Right cardiac atrium (tissue), 5 donors: ENCODE measurements around the gene ARFGAP3. TPM values are rescaled to one million over a fixed set of nuclear protein-coding genes. Genes with fewer than 3 reads are reported as not detected.
A peak's percentile ranks its signal among the peaks of the same experiment; 100 is the strongest.

ENCODE experiments used
- ATAC-seq, 2 donors: fragments of 200-7000 bp; cut with Tn5 transposase; one replicate each; pipeline versions ENCODE4 v1.8.0 to v1.9.1; 2020; ENCODE audit warnings: moderate library complexity in 2 of 2, mild to moderate bottlenecking in 1 of 2
- DNase-seq, 3 donors: peaks; one replicate each; pipeline ENCODE4 v3.0.0-alpha.2; 2020
- H3K27ac ChIP-seq: one replicate; pipeline ENCODE4 v1.5.1; 2013; ENCODE audit warnings: mild to moderate bottlenecking, low read length, control low read depth, moderate library complexity
- H3K27me3 ChIP-seq: one replicate; pipeline ENCODE4 v1.6.1; 2013; ENCODE audit not compliant: control insufficient read depth, insufficient read depth
- H3K4me1 ChIP-seq: one replicate; pipeline ENCODE4 v1.6.1; 2013; ENCODE audit warnings: low read length; ENCODE audit not compliant: control insufficient read depth, insufficient read depth
- H3K4me3 ChIP-seq: one replicate; pipeline ENCODE4 v1.5.1; 2013; ENCODE audit warnings: low read length, control low read depth
- H3K9me3 ChIP-seq: one replicate; pipeline ENCODE4 v1.6.1; 2013; ENCODE audit warnings: low read length; ENCODE audit not compliant: control insufficient read depth
- WGBS: extraction: QIAGEN DNeasy Blood & Tissue Kit; methylation state at CpG from one replicate; pipeline ENCODE4 v1.1.7; 2013; 5-methylcytosine and 5-hydroxymethylcytosine counted together
- intact Hi-C, 4 donors: fragments of 100-400 bp; cut with DNase I; formaldehyde crosslinking; loops; one replicate each; pipeline versions ENCODE4 v1.11.0 to v1.14.0; 2022 to 2023
- polyA plus RNA-seq: library from polyadenylated mRNA; stranded (reverse); fragments of 200-250 nt; gene quantifications from one replicate; pipeline ENCODE4 v1.2.3, GENCODE V29; 2013
- total RNA-seq, 4 donors: library from RNA; stranded (reverse); fragmentation: NEBNext Ultra II Directional; extraction: Animal tissue kit (Norgen Biotek cat#: 25700); gene quantifications; one replicate each; pipeline ENCODE4 v1.2.1, GENCODE V29; 2021
- donor health status: healthy with polysubstance abuse.
- donor health status: DM: no; HTN: yes; CAD: no.
- donor health status: DM: no; HTN: no; CAD: no.
- donor health status: DM: no; HTN: yes; CAD: no; lungs with severe emphysema.
- donor health status: DM: yes; HTN: yes; CAD: no.

The ARFGAP3 gene
- total and polyA plus RNA-seq, 5 donors, result 17.0 to 37.7 (median 26.3) TPM

- intact Hi-C loops, result no loop called here
- Histone ChIP-seq H3K27ac (peak overlapping the region; percentile 1), H3K27me3 (no peaks in the 10 kb centered on the region), H3K4me1 (peaks cover 14% of the 10 kb centered on the region), H3K9me3 (no peaks in the 10 kb centered on the region), H3K4me3 (no peak overlapping the region)
- no peak for ATAC-seq
- 81% methylated on average over 25 of the region's 25 CpGs for WGBS
- peak in 1 of 3 donors; percentile 49 for DNase-seq
Observed at GRCh38 chr22:42893371-42894150, 36.5 kb upstream of the ARFGAP3 start.

- Histone ChIP-seq H3K27ac (peak overlapping the region; percentile 6), H3K4me1 (peaks cover 14% of the 10 kb centered on the region), H3K9me3 (no peaks in the 10 kb centered on the region), H3K4me3 (no peak overlapping the region), H3K27me3 (no peaks in the 10 kb centered on the region)
- intact Hi-C loops, result no loop called here
- DNase-seq (peak in 2 of 3 donors; percentile 36 to 50), ATAC-seq (peak; percentile 20 to 35)
- 62% methylated on average over 10 of the region's 10 CpGs for WGBS
Observed at GRCh38 chr22:42892571-42893316, 35.7 kb upstream of the ARFGAP3 start.

- Histone ChIP-seq H3K4me3 (no peak overlapping the region), H3K9me3 (no peaks in the 10 kb centered on the region), H3K27me3 (no peaks in the 10 kb centered on the region), H3K27ac (peak overlapping the region; percentile 6), H3K4me1 (peaks cover 14% of the 10 kb centered on the region)
- 66% methylated on average over 9 of the region's 9 CpGs for WGBS
- intact Hi-C loops, result no loop called here
- DNase-seq (peak in 1 of 3 donors; percentile 17), ATAC-seq (peak; percentile 7 to 14)
Observed at GRCh38 chr22:42892156-42892555, 35.1 kb upstream of the ARFGAP3 start.

- Histone ChIP-seq H3K9me3 (no peaks in the 10 kb centered on the region), H3K4me3 (no peak overlapping the region), H3K4me1 (peaks cover 14% of the 10 kb centered on the region), H3K27ac (no peak overlapping the region), H3K27me3 (no peaks in the 10 kb centered on the region)
- intact Hi-C loops, result no loop called here
- 88% methylated on average over 3 of the region's 3 CpGs for WGBS
- DNase-seq (peak in 1 of 3 donors; percentile 35), ATAC-seq (peak in 1 of 2 donors; percentile 3)
Observed at GRCh38 chr22:42891696-42892095, 34.6 kb upstream of the ARFGAP3 start.

GRCh38 chr22:42891008-42891407, 33.9 kb upstream of the ARFGAP3 start:
- ATAC-seq (no peak), DNase-seq (no peak)
- WGBS, result 92% methylated on average over 13 of the region's 13 CpGs
- H3K9me3 ChIP-seq, result no peaks in the 10 kb centered on the region
- no peak overlapping the region for H3K4me3 ChIP-seq
- intact Hi-C loops, result no loop called here
- H3K27ac ChIP-seq, result no peak overlapping the region
- H3K4me1 ChIP-seq, result peaks cover 12% of the 10 kb centered on the region
- no peaks in the 10 kb centered on the region for H3K27me3 ChIP-seq

GRCh38 chr22:42889304-42889703, 32.2 kb upstream of the ARFGAP3 start:
- ATAC-seq, result no peak
- no peaks in the 10 kb centered on the region for H3K27me3 ChIP-seq
- no peak overlapping the region for H3K4me3 ChIP-seq
- 88% methylated on average over 4 of the region's 4 CpGs for WGBS
- intact Hi-C loops, result no loop called here
- no peak overlapping the region for H3K27ac ChIP-seq
- H3K9me3 ChIP-seq, result no peaks in the 10 kb centered on the region
- DNase-seq, result no peak
- H3K4me1 ChIP-seq, result peaks cover 7% of the 10 kb centered on the region

- WGBS, result 74% methylated on average over 14 of the region's 14 CpGs
- no peak overlapping the region for H3K27ac ChIP-seq
- no peaks in the 10 kb centered on the region for H3K9me3 ChIP-seq
- ATAC-seq, result peak in 1 of 2 donors; percentile 20
- H3K4me3 ChIP-seq, result no peak overlapping the region
- DNase-seq, result peak in 1 of 3 donors; percentile 30
- peaks cover 7% of the 10 kb centered on the region for H3K4me1 ChIP-seq
- intact Hi-C loops, result no loop called here
- H3K27me3 ChIP-seq, result no peaks in the 10 kb centered on the region
Observed at GRCh38 chr22:42887523-42888507, 30.7 kb upstream of the ARFGAP3 start.

- intact Hi-C loops, result no loop called here
- Histone ChIP-seq H3K27ac (no peak overlapping the region), H3K9me3 (no peaks in the 10 kb centered on the region), H3K4me3 (no peak overlapping the region), H3K4me1 (peaks cover 1% of the 10 kb centered on the region), H3K27me3 (no peaks in the 10 kb centered on the region)
- DNase-seq (no peak), ATAC-seq (no peak)
- 74% methylated on average over 7 of the region's 7 CpGs for WGBS
Observed at GRCh38 chr22:42887120-42887519, 30.0 kb upstream of the ARFGAP3 start.

GRCh38 chr22:42885446-42885845, 28.4 kb upstream of the ARFGAP3 start:
- no peaks in the 10 kb centered on the region for H3K27me3 ChIP-seq
- H3K9me3 ChIP-seq, result no peaks in the 10 kb centered on the region
- intact Hi-C loops, result no loop called here
- H3K4me3 ChIP-seq, result no peak overlapping the region
- no peak overlapping the region for H3K27ac ChIP-seq
- peak in 2 of 3 donors; percentile 8 to 42 for DNase-seq
- ATAC-seq, result no peak
- WGBS, result 80% methylated on average over 9 of the region's 9 CpGs
- no peaks in the 10 kb centered on the region for H3K4me1 ChIP-seq

- Histone ChIP-seq H3K9me3 (no peaks in the 10 kb centered on the region), H3K4me1 (no peaks in the 10 kb centered on the region)
Observed at GRCh38 chr22:42884616-42885375, 27.7 kb upstream of the ARFGAP3 start.

More at GRCh38 chr22:42884616-42885375, 27.7 kb upstream of the ARFGAP3 start:
- ATAC-seq (no peak), DNase-seq (peak in 1 of 3 donors; percentile 12)
- WGBS, result 73% methylated on average over 7 of the region's 7 CpGs
- H3K4me3 ChIP-seq, result no peak overlapping the region
- intact Hi-C loops, result no loop called here
- H3K27ac ChIP-seq, result no peak overlapping the region
- H3K27me3 ChIP-seq, result no peaks in the 10 kb centered on the region
